Peyer's patch (tissue), 4 donors: ENCODE results near the gene ENPP3.

Experiments
- POLR2A ChIP-seq, 2 donors: fragments of 450-650 bp; IDR thresholded peaks; one replicate each; pipeline ENCODE4 v1.5.1; 2017; ENCODE audit warnings: antibody characterized with exemption in 2 of 2, mild to moderate bottlenecking in 2 of 2, moderate library complexity in 2 of 2
- TF ChIP-seq, protein P1 (sequence below), 6 experiments: fragments of 450-650 bp in 4 of 6; fragments of 200-600 bp in 2 of 6; sonication (generic) in 1 of 6; IDR thresholded peaks; one replicate each; pipeline ENCODE4 v1.5.1; 2017 to 2019; ENCODE audit warnings: antibody characterized with exemption in 6 of 6, mild to moderate bottlenecking in 3 of 6, moderate library complexity in 1 of 6

DNA sequence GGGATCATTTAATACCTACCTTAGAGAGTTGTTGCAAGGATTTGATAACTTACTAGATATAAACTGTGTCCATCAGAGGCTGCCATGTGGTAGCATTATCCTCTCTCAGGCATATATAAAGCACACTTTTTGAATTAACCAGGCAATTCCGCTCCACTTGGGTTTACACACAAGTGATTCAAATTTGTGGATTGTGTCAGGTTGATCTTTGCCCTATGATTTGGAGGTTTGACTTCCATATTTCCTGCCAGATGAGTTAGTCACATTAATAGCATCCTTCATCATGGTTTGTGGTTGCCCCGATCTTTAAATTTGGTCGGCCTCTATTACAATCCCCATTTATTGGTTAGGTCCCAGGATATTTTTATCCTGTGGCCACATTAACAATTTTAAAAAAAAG, 118.5 kb downstream of the ENPP3 start:
- TF ChIP-seq, protein P1, sequence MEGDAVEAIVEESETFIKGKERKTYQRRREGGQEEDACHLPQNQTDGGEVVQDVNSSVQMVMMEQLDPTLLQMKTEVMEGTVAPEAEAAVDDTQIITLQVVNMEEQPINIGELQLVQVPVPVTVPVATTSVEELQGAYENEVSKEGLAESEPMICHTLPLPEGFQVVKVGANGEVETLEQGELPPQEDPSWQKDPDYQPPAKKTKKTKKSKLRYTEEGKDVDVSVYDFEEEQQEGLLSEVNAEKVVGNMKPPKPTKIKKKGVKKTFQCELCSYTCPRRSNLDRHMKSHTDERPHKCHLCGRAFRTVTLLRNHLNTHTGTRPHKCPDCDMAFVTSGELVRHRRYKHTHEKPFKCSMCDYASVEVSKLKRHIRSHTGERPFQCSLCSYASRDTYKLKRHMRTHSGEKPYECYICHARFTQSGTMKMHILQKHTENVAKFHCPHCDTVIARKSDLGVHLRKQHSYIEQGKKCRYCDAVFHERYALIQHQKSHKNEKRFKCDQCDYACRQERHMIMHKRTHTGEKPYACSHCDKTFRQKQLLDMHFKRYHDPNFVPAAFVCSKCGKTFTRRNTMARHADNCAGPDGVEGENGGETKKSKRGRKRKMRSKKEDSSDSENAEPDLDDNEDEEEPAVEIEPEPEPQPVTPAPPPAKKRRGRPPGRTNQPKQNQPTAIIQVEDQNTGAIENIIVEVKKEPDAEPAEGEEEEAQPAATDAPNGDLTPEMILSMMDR (IDR thresholded peaks at IDR 0.05) = no peak
- TF ChIP-seq POLR2A (IDR thresholded peaks at IDR 0.05) = no peak
